ENCODE data around the gene FERMT3.
A peak's percentile ranks its signal among the peaks of the same experiment; 100 is the strongest.

DNA sequence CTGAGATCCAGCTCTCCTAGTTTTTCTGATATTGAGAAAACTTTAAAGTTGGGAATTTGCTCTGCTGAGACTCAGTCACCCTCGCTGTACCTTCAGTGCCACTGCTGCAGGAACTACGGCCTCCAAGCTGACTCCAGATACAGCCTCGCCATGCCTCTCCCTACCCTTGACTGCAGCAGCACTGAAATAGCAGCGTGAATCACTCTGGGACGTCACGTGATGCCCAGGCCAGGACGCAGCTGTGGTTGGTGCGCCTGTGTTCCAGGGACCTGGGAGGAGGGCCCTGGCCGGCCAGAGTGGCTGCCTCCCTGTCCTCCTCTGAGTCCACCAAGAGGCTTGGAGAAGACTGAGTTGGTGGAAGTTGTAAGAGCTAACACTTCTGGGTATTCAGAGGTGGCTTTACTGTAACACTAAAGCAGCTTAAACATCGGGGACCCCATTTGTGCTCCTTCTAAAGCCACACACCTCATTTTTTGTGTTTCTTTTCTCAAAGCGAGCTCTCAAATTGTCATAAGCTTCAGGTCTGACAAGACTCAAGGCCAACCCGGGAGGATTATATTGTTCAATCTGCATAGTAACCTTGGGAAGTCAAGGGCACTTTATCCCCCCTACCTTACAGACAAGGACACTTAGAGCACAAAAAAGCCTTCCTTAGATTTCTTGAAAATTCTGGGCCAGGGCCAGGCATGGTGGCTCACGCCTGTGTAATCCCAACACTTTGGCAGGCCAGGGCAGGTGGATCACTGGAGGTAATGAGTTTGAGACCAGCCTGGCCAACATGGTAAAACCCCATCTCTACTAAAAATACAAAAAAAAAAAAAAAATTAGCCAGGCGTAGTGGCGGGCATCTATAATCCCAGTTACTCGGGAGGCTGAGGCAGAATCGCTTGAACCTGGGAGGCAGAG is 24.8 kb upstream of the FERMT3 start:
- TF ChIP-seq POLR2AphosphoS5 (IDR thresholded peaks at IDR 0.05; ENCODE audit: low read depth, low read length) (peak; percentile 96), TAF1 (IDR thresholded peaks at IDR 0.05; ENCODE audit: borderline replicate concordance, insufficient read depth, low read length) (peak; percentile 95), SIN3A (IDR thresholded peaks at IDR 0.05; ENCODE audit: borderline replicate concordance, insufficient read depth, low read length) (no peak)
- TF ChIP-seq, protein P1, sequence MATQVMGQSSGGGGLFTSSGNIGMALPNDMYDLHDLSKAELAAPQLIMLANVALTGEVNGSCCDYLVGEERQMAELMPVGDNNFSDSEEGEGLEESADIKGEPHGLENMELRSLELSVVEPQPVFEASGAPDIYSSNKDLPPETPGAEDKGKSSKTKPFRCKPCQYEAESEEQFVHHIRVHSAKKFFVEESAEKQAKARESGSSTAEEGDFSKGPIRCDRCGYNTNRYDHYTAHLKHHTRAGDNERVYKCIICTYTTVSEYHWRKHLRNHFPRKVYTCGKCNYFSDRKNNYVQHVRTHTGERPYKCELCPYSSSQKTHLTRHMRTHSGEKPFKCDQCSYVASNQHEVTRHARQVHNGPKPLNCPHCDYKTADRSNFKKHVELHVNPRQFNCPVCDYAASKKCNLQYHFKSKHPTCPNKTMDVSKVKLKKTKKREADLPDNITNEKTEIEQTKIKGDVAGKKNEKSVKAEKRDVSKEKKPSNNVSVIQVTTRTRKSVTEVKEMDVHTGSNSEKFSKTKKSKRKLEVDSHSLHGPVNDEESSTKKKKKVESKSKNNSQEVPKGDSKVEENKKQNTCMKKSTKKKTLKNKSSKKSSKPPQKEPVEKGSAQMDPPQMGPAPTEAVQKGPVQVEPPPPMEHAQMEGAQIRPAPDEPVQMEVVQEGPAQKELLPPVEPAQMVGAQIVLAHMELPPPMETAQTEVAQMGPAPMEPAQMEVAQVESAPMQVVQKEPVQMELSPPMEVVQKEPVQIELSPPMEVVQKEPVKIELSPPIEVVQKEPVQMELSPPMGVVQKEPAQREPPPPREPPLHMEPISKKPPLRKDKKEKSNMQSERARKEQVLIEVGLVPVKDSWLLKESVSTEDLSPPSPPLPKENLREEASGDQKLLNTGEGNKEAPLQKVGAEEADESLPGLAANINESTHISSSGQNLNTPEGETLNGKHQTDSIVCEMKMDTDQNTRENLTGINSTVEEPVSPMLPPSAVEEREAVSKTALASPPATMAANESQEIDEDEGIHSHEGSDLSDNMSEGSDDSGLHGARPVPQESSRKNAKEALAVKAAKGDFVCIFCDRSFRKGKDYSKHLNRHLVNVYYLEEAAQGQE (IDR thresholded peaks at IDR 0.05; ENCODE audit: insufficient read depth in 1 of 2, low read depth in 2 of 2, low read length in 2 of 2) = no peak
